NCI-H187 (cell line): ENCODE measurements around the gene DZIP1.
A peak's percentile ranks its signal among the peaks of the same experiment; 100 is the strongest.

Experiments
- DNase-seq, 2 experiments: peaks; one replicate each; lab custom pipeline; 2025; lab: John Stamatoyannopoulos, UW

DZIP1 gene

DNA sequence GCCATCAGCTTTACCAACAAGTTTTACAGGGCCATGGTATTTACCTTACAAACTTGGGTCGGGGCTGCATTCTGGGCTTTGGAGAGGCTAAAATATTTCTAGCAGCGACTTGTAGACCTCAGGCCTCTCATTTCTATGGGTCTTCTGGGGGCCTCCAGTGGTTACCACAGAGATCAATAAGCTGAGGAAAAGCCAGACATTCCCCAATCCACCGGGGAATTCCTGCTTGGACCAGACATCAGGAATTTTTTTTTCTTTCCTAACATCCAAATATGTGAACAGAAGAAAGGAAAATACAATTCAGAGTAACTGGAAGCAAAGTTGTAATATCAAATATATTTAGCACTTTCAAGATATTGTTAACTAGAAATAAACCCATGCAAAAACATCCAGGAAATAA is 1.5 kb downstream of the DZIP1 start:
- no peak for DNase-seq

DNA sequence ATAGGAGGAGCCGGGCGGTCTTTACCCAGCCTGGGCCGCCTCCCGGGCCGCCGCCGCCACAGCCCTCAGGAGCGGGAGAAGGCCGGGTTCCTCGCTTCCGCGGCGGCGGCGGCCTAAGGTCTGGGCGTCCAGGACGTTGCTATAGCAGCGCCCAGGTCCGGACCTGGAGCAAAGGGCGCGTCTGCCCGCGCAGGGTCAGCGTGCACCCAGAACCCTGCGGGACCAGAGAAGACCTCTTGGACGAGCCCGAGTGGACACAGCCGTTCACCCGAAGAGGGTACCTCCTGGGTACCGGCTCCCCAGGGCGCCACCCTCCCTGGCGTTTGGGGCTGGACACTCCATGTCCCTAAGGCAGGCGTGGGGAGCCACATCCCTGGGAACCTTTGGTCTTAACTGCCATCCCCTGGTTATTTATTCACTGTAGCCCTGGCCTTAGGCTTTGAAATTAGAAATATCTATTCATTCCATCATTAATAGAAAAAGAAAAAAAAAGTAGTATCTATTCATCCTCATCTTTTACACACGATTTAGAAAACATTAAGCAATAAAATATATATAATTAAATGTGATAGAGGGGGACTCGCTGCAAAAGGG is 2.4 kb downstream of the DZIP1 start:
- no peak for DNase-seq

DNA sequence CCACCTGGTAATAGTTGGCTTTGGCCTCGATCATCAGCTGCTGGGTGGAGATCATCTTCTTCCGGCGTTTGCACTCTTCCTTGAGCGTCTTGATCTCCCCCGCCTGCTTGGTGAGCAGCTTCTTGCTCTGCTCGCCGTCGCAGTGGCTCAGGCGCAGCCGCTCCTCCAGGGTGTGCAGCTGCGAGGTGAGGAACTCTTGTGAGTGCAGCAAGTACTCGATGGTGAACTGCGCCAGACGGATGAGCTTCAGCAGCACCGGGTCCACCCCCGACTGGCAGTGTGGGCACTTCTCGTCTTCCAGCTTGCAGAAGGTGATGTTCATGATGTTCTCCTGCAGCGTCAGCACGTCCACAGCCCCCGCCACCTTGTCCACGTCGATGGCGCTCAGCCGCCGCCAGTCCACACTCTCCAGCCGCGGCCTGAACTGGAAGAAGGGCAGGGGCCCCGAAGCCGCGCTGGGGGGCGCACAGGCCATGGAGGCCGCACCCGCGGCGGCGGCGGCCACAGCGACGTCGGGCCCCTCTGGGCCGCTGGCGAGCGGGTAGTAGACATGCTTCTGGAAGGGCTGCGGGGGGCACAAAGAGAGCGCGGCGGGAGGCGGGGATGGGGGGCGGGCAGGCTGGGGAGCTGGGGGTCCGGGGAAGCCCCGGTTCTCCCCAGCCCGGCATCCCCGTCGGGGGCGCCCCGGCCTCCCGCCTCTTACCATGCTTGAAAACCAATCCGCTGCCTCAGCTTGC is 3.0 kb downstream of the DZIP1 start:
- no peak for DNase-seq

DNA sequence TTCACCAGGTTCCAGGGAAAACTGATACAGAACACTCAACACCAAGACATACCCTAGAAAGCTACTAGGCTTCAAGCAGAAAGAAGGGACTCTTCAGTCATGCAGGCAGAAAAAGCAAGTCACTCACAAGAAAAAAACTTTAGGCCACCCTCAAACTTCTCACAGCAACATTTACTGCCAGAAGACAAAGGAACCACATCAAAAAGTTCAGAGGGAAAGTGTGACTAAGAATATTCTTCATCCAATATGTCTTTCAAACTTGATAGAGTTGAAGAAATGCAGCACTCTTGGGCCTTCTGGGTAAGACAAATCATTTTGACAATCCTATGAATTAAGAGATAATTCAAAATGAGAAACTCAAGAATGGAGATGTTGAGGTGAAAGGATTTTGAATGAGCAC is 7.7 kb downstream of the DZIP1 start:
- no peak for DNase-seq

DNA sequence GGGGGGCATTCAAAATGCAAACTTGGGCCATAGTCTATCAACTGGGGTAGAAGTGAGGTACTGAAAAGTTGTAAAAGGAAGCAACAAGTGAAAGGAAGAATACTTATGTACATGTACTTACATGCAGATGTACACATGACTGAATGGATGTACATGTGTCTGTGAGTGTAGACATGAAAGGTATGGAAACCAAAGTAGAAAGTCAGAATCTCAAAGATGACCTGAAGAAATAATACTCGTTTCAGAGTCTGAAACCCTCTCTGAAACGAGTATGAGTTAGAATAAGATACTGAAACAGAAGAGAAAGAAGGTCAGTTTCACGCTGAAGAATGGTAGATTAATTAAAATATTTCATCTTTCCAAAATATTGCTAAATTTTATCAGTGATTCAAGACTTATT is 13.9 kb downstream of the DZIP1 start:
- no peak for DNase-seq

DNA sequence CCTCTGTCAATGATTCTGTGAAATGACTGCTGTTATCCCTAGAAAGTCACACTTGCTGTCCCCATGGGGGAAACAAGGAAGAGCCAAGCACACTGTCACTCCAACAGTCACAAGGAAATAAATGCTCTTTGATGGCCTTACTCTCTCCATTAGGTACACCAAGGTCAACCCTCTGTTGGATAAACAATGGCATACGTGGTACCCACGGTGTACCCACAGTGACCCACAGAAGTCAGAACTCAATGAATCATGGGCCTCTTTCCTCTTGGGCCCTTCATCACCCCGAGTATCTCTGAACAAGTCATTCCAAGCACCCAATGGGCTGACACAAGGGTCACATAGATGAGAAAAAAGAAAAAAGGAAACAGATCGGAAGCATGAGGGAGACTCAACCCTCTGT is 15.4 kb downstream of the DZIP1 start:
- no peak for DNase-seq

DNA sequence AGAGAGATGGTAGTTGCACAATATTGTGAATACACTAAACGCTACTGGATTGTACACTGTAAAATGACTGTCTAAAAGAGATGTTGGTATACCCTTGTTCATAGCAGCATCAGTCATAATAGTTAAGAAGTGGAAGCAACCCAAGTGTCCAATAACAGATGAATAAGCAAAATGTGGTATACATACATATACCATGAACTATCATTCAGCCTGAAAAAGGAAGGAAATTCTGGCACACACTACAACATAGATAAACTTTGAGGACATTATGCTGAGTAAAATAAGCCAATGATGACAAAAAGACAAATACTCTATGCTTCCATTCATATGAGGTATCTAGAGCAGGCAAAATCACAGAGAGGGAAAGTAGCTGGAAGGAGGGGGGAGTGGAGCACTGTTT is 16.0 kb downstream of the DZIP1 start:
- no peak for DNase-seq

DNA sequence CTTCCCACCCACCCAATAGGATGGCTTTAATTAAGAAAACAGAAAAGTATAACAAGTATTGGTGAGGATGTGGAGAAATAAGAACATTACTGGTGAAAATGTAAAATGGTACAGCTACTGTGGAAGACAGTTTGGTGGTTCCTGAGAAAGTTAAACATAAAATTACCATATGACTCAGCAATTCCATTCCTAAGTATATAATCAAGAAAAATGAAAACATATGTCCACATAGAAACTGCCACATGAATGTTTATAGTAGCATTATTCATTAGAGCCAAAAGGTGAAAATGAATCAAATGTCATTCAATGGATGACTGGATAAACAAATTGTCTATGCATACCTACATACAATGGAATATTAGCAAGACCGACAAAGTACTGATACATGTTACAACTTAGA is 16.9 kb downstream of the DZIP1 start:
- no peak for DNase-seq

DNA sequence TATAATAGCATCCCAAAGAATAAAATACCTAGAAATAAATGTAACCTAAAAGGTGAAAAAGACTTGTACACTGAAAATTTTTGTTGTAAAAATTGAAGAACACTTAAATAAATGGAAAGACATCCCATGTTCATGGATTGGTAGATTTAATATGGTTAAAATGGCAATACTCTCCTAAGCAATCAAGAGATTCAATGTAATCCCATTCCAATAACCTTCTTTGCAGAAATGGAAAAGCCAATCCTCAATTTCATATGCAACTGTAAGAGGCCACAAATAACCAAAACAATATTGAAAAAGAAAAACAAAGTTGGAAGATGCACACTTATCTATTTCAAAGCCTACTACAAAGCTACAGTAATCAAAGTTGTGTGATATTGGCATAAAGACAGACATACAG is 17.7 kb downstream of the DZIP1 start:
- DNase-seq = no peak

DNA sequence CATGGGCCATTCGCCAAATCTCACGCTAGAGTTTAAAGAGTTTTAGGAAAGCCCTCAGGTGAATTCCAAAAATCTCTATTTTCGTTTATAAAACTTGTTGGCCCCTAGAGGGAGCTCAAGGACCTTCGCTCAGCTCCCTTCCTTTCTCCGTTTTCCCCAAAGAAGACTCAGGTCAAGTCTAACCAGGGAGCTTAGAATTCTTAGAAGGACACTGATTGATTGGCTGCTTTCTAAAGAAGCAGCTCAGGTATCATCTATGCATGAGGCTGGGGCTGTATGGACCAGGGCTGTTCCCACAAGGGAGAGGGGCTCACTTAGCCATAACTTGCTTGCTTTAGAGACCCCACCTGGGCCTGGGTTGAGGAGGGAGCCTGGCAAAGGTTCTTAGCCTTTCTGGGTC is 20.5 kb downstream of the DZIP1 start:
- peak in 1 of 2 experiments; percentile 21 for DNase-seq

DNA sequence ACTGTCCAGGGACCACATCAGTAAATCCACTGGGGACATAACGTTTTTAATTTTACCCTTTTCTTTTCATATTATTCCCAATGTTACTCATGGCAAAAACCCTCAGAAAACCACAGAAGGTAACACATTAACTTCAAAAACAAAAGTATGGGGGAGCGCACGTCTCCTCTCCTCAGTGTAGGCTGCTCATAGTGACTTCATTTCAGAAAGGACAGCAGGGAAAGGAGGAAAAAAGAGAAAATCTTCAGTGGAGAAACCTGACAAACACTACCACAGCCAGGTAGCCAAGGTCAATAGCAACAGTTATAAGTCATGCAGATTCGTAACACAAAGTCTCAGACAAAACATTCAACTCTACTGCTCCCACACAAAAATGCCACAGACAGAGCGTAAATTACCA is 21.4 kb downstream of the DZIP1 start:
- DNase-seq = no peak

DNA sequence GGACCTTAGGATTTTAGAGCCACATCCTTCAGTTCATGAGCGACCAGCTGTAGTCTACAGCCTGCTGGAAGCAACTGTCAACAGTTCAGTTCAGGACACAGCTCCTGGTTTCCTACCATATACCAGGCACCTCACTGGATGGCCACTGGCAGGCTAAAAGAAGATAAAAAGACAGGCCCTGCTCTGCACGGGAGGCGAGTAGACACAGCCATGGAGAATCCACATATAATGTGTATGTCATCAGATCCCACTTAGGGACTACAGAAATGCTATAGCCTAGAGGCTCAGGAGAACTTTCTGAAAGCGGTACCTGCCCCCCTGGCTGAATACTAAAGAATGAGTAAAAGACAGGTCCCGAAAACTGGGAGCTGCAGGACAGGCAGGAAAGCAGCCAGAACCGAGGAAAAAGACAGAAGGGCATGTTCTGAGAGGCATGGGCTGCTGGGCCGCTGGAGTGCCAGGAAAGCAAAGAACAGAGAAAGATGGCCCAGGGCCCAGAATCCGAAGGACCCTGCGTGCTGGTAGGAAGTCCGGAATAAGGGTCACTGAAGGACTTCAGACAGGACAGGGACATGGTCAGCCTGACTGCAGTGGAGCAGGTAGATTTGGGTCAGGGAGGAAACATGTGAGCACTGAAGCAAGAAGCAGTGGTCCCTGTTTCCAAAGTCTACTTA is 23.5 kb downstream of the DZIP1 start:
- no peak for DNase-seq

DNA sequence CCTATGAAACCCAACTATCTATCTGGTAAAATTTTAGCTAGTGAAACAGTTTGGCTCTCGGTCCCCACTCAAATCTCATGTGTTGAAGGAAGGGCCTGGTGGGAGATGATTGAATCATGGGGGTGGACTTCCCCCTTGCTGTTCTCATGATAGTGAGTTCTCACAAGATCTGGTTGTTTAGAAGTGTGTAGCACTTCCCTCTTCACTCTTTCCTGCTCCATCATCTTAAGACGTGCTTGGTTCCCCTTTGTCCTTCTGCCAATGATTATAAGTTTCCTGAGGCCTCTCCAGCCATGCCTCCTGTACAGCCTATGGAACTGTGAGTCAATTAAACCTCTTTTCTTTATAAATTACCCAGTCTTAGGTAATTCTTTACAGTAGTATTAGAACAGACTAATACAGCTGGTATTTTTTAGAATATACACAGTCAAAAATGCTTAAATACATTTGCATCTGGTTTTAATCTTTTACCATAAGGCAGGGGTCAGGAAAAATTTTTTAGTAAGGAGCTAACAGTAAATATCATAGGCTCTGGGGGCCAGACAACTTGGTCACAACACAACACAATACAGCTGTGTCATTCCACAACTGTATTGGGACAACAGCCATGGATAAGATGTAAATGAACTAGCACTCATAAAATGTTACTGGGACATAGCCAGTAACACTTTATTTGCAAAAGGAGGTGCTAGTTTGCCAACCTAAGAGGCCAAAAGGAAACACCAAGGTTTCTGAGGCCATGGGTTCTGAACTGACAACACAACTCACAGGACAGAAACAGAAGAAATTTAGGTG is 24.3 kb downstream of the DZIP1 start:
- DNase-seq = no peak

DNA sequence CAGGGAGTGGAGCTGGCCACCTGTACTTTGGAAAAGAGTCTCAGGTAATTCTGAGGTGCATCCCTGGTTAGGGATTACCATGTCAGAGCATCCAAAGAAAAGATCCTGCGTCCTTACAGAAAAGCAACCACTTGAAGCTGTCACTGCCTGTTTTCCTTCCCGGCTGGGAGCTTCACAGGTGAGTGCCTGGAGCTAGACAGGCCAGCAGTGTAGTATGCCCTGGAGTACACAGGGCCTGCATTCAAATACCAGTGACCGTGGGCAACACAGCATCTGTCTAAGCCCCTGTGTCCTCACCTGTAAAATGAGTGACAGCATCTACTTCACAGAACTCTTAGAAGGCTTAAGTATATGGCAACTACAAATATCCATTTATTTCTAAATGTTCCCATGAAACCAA is 29.0 kb downstream of the DZIP1 start:
- DNase-seq = no peak

DNA sequence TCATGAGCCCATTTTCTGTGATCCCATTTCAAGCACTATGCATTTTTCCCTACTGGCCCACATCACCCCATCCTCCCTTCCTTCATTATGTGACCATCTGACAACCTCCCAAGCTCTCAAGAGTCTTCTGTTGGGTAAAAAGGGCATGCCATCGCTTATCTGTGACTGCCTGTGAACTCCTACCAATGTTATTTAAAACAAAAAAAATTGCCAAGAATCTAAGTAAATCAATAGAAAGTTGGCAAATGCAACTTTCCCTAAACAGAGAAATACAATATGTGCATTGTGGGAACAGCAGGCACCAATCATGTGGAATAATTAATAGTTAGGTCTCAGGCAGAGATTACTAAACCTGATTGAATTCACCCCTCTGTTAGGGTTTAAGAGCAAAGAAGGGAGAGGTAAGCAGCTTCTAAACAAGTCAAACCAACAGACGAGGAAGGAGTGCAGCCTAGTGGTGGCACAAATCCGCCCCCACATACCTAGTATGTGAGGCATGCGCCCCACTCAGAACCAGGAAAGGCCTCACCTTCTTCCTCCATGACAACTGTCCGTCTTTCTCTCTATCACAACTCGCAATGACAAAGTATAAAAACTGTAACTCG is 29.8 kb downstream of the DZIP1 start:
- DNase-seq = no peak

DNA sequence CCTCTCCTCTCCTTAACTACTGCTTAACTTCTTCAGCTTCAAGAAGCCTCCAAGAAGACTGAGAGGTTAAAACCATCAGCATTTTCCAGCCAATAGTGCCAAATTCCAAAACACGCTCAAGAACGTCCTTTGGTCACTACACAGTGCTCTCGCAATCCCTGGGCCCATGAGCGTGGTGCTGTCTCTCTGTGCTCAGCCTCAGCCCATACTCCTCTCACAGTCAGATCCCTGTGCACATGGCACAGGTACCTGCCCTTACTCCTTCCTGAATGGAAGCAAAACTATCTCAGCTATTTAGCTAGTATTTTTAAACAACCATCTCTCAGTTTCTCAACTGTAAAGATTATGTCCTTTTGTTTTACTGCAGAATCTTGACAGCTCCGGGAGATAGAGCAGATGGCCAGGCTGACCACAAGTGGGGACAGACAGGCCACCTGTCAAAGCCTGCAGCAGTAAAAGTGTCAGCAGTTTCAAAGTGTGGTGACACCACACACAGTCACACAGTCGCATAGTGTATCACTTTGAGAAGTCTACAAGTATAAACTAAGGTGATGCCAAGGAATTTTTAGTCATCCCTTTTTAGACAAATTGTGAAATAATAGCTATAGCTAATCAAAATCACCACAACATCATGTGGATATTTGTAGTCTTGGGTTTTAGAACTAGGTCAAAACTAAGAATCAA is 35.7 kb downstream of the DZIP1 start:
- DNase-seq = no peak

DNA sequence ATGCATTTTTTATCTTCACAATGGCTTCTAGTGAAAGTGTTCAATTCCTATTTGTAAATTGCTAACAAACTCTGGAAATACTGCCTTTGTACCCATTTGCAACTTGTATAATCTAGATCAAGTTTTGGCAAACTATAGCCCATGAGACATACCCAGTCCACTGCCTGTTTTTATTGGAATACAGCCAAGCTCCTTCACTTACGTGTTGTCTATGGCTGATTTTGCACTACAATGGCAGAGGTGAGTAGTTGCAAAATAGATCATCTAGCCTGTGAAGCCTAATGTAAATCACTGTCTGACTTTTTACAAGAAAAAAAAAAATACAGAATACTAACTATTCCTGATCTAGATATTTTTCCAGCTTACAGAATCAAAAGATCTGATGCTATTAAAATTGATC is 37.1 kb downstream of the DZIP1 start:
- DNase-seq = no peak

DNA sequence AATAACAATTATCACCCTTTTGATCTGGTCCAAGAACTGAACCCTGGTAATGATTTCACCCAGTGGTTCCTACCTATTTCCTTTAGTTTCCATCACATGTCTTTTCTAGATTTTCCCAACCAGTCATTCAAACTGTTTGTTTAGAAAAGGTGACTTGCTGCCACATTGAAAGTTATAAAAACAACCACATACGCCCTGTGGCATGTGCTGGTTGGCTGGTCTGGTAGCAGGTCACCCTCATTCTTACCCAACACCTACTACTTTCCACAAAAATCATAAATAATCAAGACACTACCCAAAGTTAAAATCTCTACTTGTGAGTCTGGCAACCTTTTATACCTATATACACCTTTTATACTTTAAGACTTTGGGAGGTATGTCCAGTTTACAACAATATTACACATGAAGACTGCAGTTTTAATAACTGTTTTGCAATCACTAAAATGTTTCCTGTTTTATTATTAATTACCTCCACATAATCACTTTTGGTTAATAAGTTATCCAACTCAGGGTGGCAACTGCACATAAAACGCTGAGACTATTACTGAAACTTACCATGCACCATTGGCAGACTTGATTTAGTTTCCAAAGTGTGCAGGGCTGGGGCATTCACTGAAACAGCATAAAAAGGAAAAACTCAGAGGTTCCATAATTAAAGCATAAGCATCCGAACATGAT is 38.9 kb downstream of the DZIP1 start:
- DNase-seq = no peak

DNA sequence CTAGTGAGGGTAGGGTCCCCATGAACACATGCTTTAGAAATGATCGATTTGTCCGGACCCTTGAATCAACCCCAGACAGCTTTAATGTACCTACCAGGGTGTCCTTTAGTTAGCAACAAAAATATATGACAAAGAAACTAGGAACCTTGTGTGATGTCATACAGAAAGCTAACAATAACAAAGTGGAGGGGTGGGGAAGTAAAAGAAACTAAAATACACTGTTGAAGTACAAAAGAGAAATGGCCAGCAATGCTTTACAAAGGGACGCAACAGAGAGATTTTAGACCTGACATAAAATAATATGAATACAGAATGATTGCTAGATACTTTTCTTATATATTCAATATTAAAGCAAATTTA is 40.0 kb downstream of the DZIP1 start:
- no peak for DNase-seq

DNA sequence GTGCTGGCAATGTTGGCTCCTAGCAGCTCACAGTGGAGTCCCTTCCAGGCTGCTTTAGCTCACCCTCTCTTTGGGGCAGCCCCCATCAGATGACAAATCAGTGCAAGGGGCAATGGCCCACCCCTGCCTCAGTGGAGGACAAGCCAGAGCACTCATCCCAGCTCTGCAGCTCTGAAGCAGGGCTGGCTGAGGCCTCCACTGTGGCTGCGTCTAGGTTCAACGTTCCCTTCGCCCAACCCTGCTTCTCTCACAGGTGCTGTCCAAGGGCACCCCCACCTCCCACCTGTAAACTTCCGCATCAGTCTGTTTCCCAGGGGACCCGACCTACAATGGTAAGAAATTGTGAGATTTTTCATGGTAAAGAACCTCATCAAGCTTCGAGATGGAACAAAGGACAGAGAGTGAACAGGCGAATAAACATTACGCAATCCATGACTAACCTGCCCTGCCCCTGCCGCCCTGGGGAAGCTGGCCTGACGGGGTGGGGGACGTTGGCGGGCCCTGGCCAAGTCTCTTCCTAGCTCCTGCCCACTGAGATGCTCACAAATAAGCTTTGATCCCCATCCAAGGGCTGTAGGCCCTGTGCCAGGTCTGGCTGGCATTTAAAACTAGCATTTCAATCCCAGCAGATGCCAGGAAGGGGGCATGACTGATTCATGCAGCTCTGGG is 40.5 kb downstream of the DZIP1 start:
- DNase-seq = no peak

DNA sequence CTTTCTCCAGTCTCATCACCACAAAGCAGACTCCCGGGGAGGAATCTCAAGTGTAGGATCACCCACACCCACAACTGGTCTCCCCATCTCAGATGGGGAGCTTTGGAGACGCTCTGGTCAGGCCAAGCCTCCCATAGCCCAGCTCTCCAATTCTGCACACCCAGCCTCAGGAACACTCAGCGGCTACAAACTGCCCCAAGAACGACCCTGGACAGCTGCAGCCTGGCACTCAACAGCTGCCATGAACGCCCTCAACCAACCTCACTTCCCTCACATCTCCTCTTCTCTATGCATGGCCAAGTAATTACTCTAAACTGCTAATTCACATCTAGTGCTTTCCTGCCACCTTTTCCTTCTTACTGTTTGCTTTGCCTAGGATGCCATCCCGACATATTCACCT is 42.6 kb downstream of the DZIP1 start:
- DNase-seq = no peak
